GM19467 (cell line): ENCODE data around the gene DIS3L2.
"Not testable (repeated sequence)": the region's sequence is repeated elsewhere in the genome, so short reads cannot be mapped to it uniquely, and the experiment has no call there.

Experiments
- ATAC-seq: cut with Tn5 transposase; IDR thresholded peaks from one replicate; pipeline ENCODE4 v1.9.1; 2021; ENCODE audit warnings: mild to moderate bottlenecking, moderate library complexity; ENCODE audit not compliant: unreplicated experiment

DIS3L2 gene

DNA sequence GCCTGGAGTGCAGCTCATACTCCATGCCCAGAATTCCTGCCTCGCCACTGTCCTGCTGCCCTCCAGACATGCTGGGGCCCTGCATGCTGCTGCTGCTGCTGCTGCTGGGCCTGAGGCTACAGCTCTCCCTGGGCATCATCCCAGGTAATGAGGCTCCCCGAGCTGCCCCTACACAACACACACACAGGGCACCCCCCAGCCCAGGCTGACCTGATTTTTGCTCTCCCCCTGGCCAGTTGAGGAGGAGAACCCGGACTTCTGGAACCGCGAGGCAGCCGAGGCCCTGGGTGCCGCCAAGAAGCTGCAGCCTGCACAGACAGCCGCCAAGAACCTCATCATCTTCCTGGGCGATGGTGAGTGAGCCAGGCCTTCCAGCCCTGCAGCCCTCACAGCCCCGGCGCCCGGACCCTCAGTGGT lies 417.2 kb downstream of the DIS3L2 start, which contains the start of gene ALPP:
TSS of gene ALPP (plus strand) at position 17 of the 417 bp plus-strand sequence. CDS start at position 69, 52 bp downstream.
- not testable (repeated sequence) for ATAC-seq

DNA sequence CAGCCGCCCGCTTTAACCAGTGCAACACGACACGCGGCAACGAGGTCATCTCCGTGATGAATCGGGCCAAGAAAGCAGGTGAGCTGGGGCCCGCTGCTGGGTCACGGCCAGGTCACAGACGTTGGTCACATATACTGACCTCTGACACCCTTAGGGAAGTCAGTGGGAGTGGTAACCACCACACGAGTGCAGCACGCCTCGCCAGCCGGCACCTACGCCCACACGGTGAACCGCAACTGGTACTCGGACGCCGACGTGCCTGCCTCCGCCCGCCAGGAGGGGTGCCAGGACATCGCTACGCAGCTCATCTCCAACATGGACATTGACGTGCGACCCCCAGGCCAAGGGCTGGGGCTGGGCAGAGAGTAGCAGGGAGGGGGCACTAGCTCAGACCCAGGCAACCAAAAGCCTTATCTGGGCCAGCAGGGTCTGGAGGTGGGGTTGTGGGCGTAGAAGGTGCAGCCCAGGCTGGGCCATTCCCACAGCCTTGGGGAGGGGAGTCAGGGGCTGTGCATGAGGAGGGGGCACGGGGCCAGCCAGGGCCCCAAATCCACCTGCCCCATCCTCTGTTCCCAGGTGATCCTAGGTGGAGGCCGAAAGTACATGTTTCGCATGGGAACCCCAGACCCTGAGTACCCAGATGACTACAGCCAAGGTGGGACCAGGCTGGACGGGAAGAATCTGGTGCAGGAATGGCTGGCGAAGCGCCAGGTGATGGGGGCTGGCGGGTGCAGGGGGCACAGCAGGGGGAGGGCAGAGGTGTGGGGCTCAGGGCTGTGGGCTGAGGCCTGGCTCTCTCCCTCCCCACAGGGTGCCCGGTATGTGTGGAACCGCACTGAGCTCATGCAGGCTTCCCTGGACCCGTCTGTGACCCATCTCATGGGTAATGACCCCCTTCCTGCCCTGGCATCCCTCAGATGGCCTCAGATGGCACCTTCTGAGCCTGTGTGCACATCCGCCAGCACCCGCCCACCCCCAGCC lies 418.4 kb downstream of the DIS3L2 start:
- not testable (repeated sequence) for ATAC-seq

GRCh38 chr2:232381204-232382031 lies 419.9 kb downstream of the DIS3L2 start:
- ATAC-seq = not testable (repeated sequence)

DNA sequence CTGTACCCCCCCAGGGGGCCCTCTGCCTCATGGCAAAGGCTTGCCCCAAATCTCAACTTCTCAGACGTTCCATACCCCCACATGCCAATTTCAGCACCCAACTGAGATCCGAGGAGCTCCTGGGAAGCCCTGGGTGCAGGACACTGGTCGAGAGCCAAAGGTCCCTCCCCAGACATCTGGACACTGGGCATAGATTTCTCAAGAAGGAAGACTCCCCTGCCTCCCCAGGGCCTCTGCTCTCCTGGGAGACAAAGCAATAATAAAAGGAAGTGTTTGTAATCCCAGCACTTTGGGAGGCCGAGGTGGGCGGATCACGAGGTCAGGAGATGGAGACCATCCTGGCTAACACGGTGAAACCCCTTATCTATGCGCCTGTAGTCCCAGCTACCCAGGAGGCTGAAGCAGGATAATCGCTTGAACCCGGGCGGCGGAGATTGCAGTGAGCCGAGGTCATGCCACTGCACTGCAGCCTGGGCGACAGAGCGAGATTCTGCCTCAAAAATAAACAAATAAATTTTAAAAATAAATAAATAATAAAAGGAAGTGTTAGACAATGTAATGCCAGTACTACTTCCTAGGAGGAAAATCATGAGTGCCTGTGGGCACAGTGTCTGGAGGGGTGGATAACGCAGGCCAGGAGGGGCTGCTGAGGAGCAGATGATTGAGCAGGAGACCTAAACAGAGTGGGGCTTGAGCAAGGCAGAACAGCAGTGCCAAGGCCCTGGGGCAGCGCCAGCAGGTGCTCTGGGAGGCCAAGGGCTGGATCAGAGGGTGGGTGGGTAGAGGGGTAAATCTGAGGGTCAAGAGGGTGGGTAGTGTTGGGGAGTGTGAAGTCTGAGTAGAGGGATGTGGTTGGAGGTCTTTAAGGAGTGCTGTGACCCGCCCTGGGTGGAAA lies 421.1 kb downstream of the DIS3L2 start:
- ATAC-seq = no peak

GRCh38 chr2:232384466-232384865 lies 423.0 kb downstream of the DIS3L2 start:
- ATAC-seq = no peak

DNA sequence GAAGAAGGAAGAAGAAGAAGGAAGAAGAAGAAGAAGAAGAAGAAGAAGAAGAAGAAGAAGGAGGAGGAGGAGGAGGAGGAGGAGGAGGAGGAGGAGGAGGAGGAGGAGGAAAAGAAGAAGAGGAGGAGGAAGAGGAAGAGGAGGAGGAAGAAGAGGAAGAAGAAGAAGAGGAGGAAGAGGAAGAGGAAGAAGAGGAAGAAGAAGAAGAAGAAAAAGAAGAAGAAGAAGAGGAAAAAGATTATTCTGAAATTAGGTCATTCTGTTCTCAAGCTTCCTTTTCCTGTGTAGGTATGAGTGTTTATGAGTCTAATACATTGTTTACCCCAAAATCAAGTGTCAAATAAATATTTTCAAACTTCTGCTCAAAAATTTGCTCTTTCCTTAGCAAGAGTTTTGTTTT lies 423.5 kb downstream of the DIS3L2 start:
- ATAC-seq = not testable (repeated sequence)

DNA sequence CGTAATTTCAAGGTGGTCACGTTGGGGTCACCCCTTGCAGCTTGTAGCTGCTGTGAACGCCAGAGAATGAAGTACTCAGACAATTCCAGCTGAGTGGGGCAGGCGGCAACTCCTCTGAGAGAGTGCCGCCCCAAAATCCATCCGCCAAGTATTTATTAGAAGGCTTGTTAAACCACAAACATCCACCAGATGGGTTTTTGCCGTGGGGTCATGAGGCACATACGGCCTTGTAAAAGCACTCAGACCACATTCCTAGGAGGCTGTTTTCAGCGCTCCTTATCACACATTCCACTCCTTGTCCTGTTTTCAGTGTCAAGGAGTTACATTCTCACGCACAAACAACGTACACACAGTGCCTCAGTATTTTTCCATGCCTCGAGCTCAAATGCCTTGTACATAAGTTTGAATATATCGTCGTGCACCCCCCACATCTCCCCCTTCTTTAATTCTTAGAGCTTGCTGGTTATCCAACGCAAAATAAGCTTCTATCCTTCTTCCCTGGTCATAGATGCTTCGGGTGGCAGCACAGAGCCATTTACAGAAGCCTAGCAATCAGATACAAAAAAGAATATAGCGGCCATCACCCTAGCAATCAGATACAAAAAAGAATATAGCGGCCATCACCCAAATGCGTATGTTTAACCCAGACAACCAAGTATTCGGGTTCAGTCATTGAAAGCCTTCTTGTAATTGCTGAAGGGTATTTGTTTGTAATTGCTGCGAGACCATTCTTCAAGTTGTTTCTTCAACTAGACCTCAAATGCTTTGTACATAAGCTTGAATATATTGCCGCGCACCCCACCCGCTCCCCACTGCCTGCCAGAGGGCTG lies 424.4 kb downstream of the DIS3L2 start:
- no peak for ATAC-seq

- ATAC-seq = no peak
Observed at GRCh38 chr2:232386490-232386739, 424.9 kb downstream of the DIS3L2 start.
